Glomerular endothelial cell (primary cell): ENCODE data around the gene ABCA5. TPM values are rescaled to one million over a fixed set of nuclear protein-coding genes. Genes with fewer than 3 reads are reported as not detected.
"Not testable (repeated sequence)": the region's sequence is repeated elsewhere in the genome, so short reads cannot be mapped to it uniquely, and the experiment has no call there.

ENCODE experiments used
- DNase-seq: peaks from one replicate; pipeline ENCODE4 v3.0.0-alpha.2; 2011; ENCODE audit warnings: low read depth, low spot score; ENCODE audit errors: extremely low read depth
- total RNA-seq: library from RNA; depleted of rRNA; stranded (reverse); fragments of >200 nt; gene quantifications from 2 replicates; pipeline ENCODE4 v1.2.3, GENCODE V29; 2015

ABCA5 gene
- total RNA-seq, 1 donor from 2014 or later: 19.2 TPM

GRCh38 chr17:69222707-69223258 lies 104.2 kb downstream of the ABCA5 start:
- DNase-seq: no peak

GRCh38 chr17:69220098-69220497 lies 106.8 kb downstream of the ABCA5 start:
- DNase-seq: no peak

GRCh38 chr17:69218986-69219385 lies 107.9 kb downstream of the ABCA5 start:
- DNase-seq: no peak

GRCh38 chr17:69213059-69213813 lies 113.7 kb downstream of the ABCA5 start:
- DNase-seq: no peak

GRCh38 chr17:69208640-69209039 lies 118.3 kb downstream of the ABCA5 start:
- no peak for DNase-seq

GRCh38 chr17:69207151-69207550 lies 119.8 kb downstream of the ABCA5 start:
- no peak for DNase-seq

- no peak for DNase-seq
Measured at GRCh38 chr17:69198238-69198637, 128.7 kb downstream of the ABCA5 start.

GRCh38 chr17:69196105-69196653 lies 130.8 kb downstream of the ABCA5 start:
- not testable (repeated sequence) for DNase-seq

Other genes with a start within 250 kb of the ABCA5 start
- gene ABCA6, start 185.2 kb downstream of the ABCA5 start, total RNA-seq: 0.58 and 10.1 TPM in 2 replicates
- 0.58 and 1.5 TPM in 2 replicates for gene ABCA10, start 98.3 kb downstream of the ABCA5 start, total RNA-seq
- gene MAP2K6, start 87.6 kb upstream of the ABCA5 start, total RNA-seq: 4.7 and 8.8 TPM in 2 replicates